Cardiac ventricle fibroblast (primary cell): ENCODE data around the gene UNG. TPM values are rescaled to one million over a fixed set of nuclear protein-coding genes. Genes with fewer than 3 reads are reported as not detected.

Experiments used
- total RNA-seq: library from RNA; depleted of rRNA; stranded (reverse); fragments of >200 nt; gene quantifications from 2 replicates; pipeline ENCODE4 v1.2.3, GENCODE V29; 2015

Gene UNG
- 17.5 and 17.6 TPM in 2 replicates for total RNA-seq

GRCh38 chr12:109097435-109098182, at the start of gene UNG:
Gene UNG, plus strand, starts transcription at chr12:109097597. Its CDS starts 83 bp downstream, at chr12:109097680.

GRCh38 chr12:109052414-109053323, 44.7 kb upstream of the UNG start, which contains the start of gene USP30:
Gene USP30, plus strand, starts transcription at chr12:109052576. Its CDS starts 103 bp downstream, at chr12:109052679.

GRCh38 chr12:109093022-109093918, 4.1 kb upstream of the UNG start, which contains the start of gene ALKBH2:
Gene ALKBH2, minus strand, starts transcription at chr12:109093472. Its CDS starts 686 bp downstream, at chr12:109092786.

GRCh38 chr12:109115758-109116610, 18.6 kb downstream of the UNG start, which contains the start of gene ACACB:
Gene ACACB, plus strand, starts transcription at chr12:109116587. Its CDS starts 22,819 bp downstream, at chr12:109139406.

Other genes starting within 250 kb of the UNG start
- gene SSH1, start 240.0 kb upstream of the UNG start, total RNA-seq, result 15.2 and 15.7 TPM in 2 replicates
- not detected in 2 replicates for gene DAO, start 217.5 kb upstream of the UNG start, total RNA-seq
- gene SVOP, start 76.5 kb upstream of the UNG start, total RNA-seq, result not detected in 2 replicates
- 6.7 and 18.8 TPM in 2 replicates for gene USP30, start 45.0 kb upstream of the UNG start, total RNA-seq
- gene ALKBH2, start 4.1 kb upstream of the UNG start, total RNA-seq, result 14.5 and 18.2 TPM in 2 replicates
- gene ACACB, start 19.0 kb downstream of the UNG start, total RNA-seq, result 15.3 and 16.2 TPM in 2 replicates
- not detected in 2 replicates for gene FOXN4, start 211.7 kb downstream of the UNG start, total RNA-seq